ENCODE measurements around the gene C2CD5.
"Not testable (repeated sequence)": the region's sequence is repeated elsewhere in the genome, so short reads cannot be mapped to it uniquely, and the experiment has no call there.

C2CD5 gene

DNA sequence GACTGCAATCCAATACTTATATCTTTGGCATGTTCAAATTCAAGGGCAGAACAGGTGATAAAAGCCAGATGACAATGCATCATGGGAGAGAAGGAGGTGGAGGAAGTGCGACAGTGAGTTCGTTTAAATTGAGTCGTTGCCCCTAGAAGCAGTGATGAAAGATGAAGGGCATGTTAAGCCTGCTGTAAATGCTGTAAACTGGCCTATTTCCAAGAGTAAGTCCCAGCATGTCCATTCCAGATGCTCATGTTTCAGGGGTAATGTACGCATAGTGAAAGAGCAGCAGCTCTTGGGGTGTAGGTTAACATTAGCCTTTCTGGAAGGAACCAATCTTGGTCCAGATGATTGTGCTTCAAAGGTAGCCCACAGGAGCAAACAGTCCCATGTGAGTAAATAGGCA, 97.1 kb downstream of the C2CD5 start:
- no peak overlapping the region for H3K4me3 ChIP-seq (ENCODE audit: low read depth in 1 of 2, low read length in 2 of 2)
- H3K27ac ChIP-seq (ENCODE audit: low read length), result no peak overlapping the region
- no peaks in the 10 kb centered on the region for H3K27me3 ChIP-seq (ENCODE audit: low read depth, low read length)
- no peaks in the 10 kb centered on the region for H3K9me3 ChIP-seq (ENCODE audit: control insufficient read depth in 1 of 2, low read length in 2 of 2)
- peaks cover 0 to 5% of the 10 kb centered on the region in 2 donors for H3K4me1 ChIP-seq (ENCODE audit: control insufficient read depth in 1 of 2, insufficient read depth in 2 of 2, low read length in 2 of 2)
- peaks cover under 1 to 7% of the 10 kb centered on the region in 2 donors for H3K36me3 ChIP-seq (ENCODE audit: control insufficient read depth in 1 of 2, insufficient read depth in 2 of 2, low read length in 2 of 2)

DNA sequence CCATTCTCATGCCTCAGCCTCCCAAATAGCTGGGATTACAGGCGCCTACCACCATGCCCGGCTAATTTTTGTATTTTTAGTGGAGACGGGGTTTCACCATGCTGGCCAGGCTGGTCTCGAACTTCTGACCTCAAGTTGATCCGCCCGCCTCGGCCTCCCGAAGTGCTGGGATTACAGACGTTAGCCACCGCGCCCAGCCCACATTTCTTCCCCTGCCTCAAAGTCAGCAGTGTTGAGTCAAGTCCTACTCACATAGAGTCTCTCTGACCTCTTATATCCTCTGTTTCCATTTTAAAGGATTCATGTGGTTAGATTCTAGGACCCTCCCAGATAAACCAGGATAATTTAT, 100.1 kb downstream of the C2CD5 start:
- not testable (repeated sequence) for H3K4me1 ChIP-seq (ENCODE audit: control insufficient read depth in 1 of 2, insufficient read depth in 2 of 2, low read length in 2 of 2); H3K9me3 ChIP-seq (ENCODE audit: control insufficient read depth in 1 of 2, low read length in 2 of 2); H3K27me3 ChIP-seq (ENCODE audit: low read depth, low read length); H3K36me3 ChIP-seq (ENCODE audit: control insufficient read depth in 1 of 2, insufficient read depth in 2 of 2, low read length in 2 of 2); H3K27ac ChIP-seq (ENCODE audit: low read length); H3K4me3 ChIP-seq (ENCODE audit: low read depth in 1 of 2, low read length in 2 of 2)

GRCh38 chr12:22443379-22444316, 100.7 kb downstream of the C2CD5 start:
- H3K4me1 ChIP-seq (ENCODE audit: control insufficient read depth in 1 of 2, insufficient read depth in 2 of 2, low read length in 2 of 2), result peaks cover 0 to 5% of the 10 kb centered on the region in 2 donors
- H3K36me3 ChIP-seq (ENCODE audit: control insufficient read depth in 1 of 2, insufficient read depth in 2 of 2, low read length in 2 of 2), result no peaks in the 10 kb centered on the region
- no peak overlapping the region for H3K4me3 ChIP-seq (ENCODE audit: low read depth in 1 of 2, low read length in 2 of 2)
- no peaks in the 10 kb centered on the region for H3K9me3 ChIP-seq (ENCODE audit: control insufficient read depth in 1 of 2, low read length in 2 of 2)
- H3K27ac ChIP-seq (ENCODE audit: low read length), result no peak overlapping the region
- no peaks in the 10 kb centered on the region for H3K27me3 ChIP-seq (ENCODE audit: low read depth, low read length)

- no peaks in the 10 kb centered on the region for H3K4me1 ChIP-seq (ENCODE audit: control insufficient read depth in 1 of 2, insufficient read depth in 2 of 2, low read length in 2 of 2)
- no peak overlapping the region for H3K4me3 ChIP-seq (ENCODE audit: low read depth in 1 of 2, low read length in 2 of 2)
- no peaks in the 10 kb centered on the region for H3K36me3 ChIP-seq (ENCODE audit: control insufficient read depth in 1 of 2, insufficient read depth in 2 of 2, low read length in 2 of 2)
- no peaks in the 10 kb centered on the region for H3K27me3 ChIP-seq (ENCODE audit: low read depth, low read length)
- H3K9me3 ChIP-seq (ENCODE audit: control insufficient read depth in 1 of 2, low read length in 2 of 2), result no peaks in the 10 kb centered on the region
- no peak overlapping the region for H3K27ac ChIP-seq (ENCODE audit: low read length)
Observed at GRCh38 chr12:22437031-22437806, 107.1 kb downstream of the C2CD5 start.

DNA sequence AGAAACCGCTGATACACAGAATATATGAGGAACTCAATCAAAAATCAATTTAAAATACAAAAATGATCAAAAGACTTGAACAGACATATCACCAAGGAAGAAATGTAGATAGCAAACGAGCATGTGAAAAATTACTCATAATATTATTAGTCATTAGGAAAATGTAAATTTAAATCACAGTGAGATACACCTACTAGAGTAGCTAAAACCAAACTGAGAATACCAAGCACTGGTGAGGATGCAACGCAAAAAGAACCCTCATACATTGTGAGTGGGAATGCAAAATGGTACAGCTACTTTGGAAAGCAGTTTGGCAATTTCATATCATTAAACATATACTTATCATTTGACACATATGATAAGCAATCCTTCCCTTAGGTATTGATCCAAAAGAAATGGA, 108.8 kb downstream of the C2CD5 start:
- Histone ChIP-seq H3K4me1 (ENCODE audit: control insufficient read depth in 1 of 2, insufficient read depth in 2 of 2, low read length in 2 of 2) (no peaks in the 10 kb centered on the region), H3K27ac (ENCODE audit: low read length) (no peak overlapping the region), H3K27me3 (ENCODE audit: low read depth, low read length) (no peaks in the 10 kb centered on the region), H3K4me3 (ENCODE audit: low read depth in 1 of 2, low read length in 2 of 2) (no peak overlapping the region), H3K9me3 (ENCODE audit: control insufficient read depth in 1 of 2, low read length in 2 of 2) (no peaks in the 10 kb centered on the region), H3K36me3 (ENCODE audit: control insufficient read depth in 1 of 2, insufficient read depth in 2 of 2, low read length in 2 of 2) (no peaks in the 10 kb centered on the region)

- no peaks in the 10 kb centered on the region for H3K27me3 ChIP-seq (ENCODE audit: low read depth, low read length)
- H3K27ac ChIP-seq (ENCODE audit: low read length), result no peak overlapping the region
- no peak overlapping the region for H3K4me3 ChIP-seq (ENCODE audit: low read depth in 1 of 2, low read length in 2 of 2)
- H3K9me3 ChIP-seq (ENCODE audit: control insufficient read depth in 1 of 2, low read length in 2 of 2), result no peaks in the 10 kb centered on the region
- no peaks in the 10 kb centered on the region for H3K36me3 ChIP-seq (ENCODE audit: control insufficient read depth in 1 of 2, insufficient read depth in 2 of 2, low read length in 2 of 2)
- H3K4me1 ChIP-seq (ENCODE audit: control insufficient read depth in 1 of 2, insufficient read depth in 2 of 2, low read length in 2 of 2), result no peaks in the 10 kb centered on the region
Observed at GRCh38 chr12:22431693-22432251, 112.6 kb downstream of the C2CD5 start.

DNA sequence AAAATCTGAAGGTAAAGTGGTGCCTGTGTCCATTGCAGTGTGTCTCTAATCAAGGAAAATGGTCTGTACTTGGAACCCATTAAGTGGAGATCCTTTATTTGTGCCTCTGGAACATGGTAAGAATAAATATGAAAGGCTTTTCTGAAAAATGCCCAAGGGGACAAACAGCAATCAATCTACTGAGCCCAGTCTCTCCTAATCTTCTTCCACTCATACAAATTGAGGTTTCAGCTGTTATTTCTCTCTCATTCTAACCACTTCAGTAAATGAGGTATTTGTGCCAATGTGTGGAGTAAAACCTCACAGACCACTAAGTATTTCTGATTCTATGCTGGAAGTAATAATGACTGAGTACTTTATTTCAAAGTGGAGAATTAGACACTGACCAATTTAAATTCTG, 127.5 kb downstream of the C2CD5 start:
- H3K4me3 ChIP-seq (ENCODE audit: low read depth in 1 of 2, low read length in 2 of 2), result no peak overlapping the region
- H3K9me3 ChIP-seq (ENCODE audit: control insufficient read depth in 1 of 2, low read length in 2 of 2), result no peaks in the 10 kb centered on the region
- no peak overlapping the region for H3K27ac ChIP-seq (ENCODE audit: low read length)
- H3K4me1 ChIP-seq (ENCODE audit: control insufficient read depth in 1 of 2, insufficient read depth in 2 of 2, low read length in 2 of 2), result peaks cover 0 to 7% of the 10 kb centered on the region in 2 donors
- no peaks in the 10 kb centered on the region for H3K36me3 ChIP-seq (ENCODE audit: control insufficient read depth in 1 of 2, insufficient read depth in 2 of 2, low read length in 2 of 2)
- H3K27me3 ChIP-seq (ENCODE audit: low read depth, low read length), result no peaks in the 10 kb centered on the region

DNA sequence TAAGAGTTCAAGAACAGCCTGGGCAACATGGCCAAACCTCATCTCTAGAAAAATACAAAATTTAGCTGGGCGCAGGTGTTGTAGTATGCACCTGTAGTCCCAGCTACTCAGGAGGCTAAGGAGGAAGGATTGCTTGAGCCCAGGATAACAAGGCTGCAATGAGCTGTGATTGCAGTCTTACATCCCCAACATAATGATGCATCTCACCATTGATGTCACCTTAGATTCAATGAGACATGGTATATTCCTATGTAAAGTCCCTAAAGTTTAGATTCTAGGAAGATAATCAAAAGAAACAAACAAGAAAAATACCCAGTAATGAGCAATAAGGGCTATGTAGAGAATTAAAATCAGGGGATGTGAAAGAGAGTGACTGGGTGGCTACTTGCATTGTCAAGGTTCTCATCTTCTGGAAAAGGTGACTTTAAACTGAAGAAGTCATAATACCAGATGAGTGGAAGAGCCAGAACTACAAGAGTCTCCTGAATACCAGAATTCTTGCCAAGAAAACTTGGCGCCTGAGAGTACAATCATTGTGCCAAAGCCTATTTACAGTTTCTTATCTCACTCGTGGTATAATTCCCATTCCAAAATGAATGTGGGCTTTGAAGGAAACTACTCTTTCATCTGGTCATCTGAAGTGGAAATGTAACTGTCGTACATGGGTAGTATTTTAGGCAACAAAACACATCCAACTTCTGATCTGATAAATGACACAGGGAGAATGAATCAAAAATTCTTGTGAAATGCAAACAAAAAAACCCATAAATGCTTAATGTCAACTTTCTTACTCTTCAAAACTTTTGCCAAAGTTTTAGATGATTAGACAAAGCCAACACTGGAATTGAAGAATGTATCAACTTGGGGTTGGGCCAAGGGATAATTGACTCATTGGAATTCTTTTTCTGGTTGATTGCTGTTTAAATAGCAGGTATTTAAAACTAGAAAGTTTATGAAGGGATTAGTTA, 128.7 kb downstream of the C2CD5 start:
- H3K27me3 ChIP-seq (ENCODE audit: low read depth, low read length), result no peaks in the 10 kb centered on the region
- H3K36me3 ChIP-seq (ENCODE audit: control insufficient read depth in 1 of 2, insufficient read depth in 2 of 2, low read length in 2 of 2), result no peaks in the 10 kb centered on the region
- H3K4me3 ChIP-seq (ENCODE audit: low read depth in 1 of 2, low read length in 2 of 2), result no peak overlapping the region
- H3K4me1 ChIP-seq (ENCODE audit: control insufficient read depth in 1 of 2, insufficient read depth in 2 of 2, low read length in 2 of 2), result peaks cover 0 to 7% of the 10 kb centered on the region in 2 donors
- no peaks in the 10 kb centered on the region for H3K9me3 ChIP-seq (ENCODE audit: control insufficient read depth in 1 of 2, low read length in 2 of 2)
- H3K27ac ChIP-seq (ENCODE audit: low read length), result no peak overlapping the region

DNA sequence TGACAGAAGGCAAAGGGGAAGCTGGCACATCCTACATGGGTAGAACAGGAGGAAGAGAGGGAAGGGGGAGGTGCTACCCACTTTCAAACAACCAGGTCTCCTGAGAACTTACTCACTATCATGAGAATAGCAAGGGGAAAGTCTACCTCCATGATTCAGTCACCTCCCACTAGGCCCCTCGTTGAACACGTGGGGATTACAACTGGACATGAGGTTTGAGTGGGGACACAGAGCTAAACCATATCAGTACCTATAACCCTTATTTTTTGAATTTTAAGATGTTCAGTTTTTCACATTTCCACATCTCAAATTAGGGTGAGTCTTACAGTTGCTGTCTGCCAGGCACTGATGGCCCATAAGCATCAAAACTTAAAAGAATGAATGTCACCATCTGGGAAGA, 129.6 kb downstream of the C2CD5 start:
- Histone ChIP-seq H3K4me3 (ENCODE audit: low read depth in 1 of 2, low read length in 2 of 2) (no peak overlapping the region), H3K4me1 (ENCODE audit: control insufficient read depth in 1 of 2, insufficient read depth in 2 of 2, low read length in 2 of 2) (peaks cover 0 to 7% of the 10 kb centered on the region in 2 donors), H3K9me3 (ENCODE audit: control insufficient read depth in 1 of 2, low read length in 2 of 2) (no peaks in the 10 kb centered on the region), H3K36me3 (ENCODE audit: control insufficient read depth in 1 of 2, insufficient read depth in 2 of 2, low read length in 2 of 2) (no peaks in the 10 kb centered on the region), H3K27me3 (ENCODE audit: low read depth, low read length) (no peaks in the 10 kb centered on the region), H3K27ac (ENCODE audit: low read length) (no peak overlapping the region)

DNA sequence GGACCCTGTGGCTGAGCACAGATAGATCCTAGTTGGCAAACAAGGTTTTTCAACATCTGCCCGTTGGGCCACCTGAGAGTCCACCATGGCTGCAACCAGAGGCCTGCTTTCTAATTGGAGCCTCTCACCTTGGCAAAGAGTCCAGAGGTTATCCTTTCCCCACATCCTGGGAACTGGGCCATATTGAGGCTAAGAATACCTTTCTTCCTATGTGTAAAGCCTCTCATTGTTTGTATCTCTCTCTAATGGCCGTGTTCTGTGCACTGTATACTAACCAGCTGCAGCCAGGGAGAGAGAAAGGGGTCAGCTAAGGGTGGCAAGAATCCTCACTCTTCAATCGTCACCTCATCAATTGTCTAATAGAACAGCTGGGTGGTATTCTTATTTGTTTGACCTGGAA, 130.8 kb downstream of the C2CD5 start:
- H3K27ac ChIP-seq (ENCODE audit: low read length), result no peak overlapping the region
- H3K4me1 ChIP-seq (ENCODE audit: control insufficient read depth in 1 of 2, insufficient read depth in 2 of 2, low read length in 2 of 2), result peaks cover 0 to 7% of the 10 kb centered on the region in 2 donors
- H3K36me3 ChIP-seq (ENCODE audit: control insufficient read depth in 1 of 2, insufficient read depth in 2 of 2, low read length in 2 of 2), result no peaks in the 10 kb centered on the region
- H3K27me3 ChIP-seq (ENCODE audit: low read depth, low read length), result no peaks in the 10 kb centered on the region
- no peak overlapping the region for H3K4me3 ChIP-seq (ENCODE audit: low read depth in 1 of 2, low read length in 2 of 2)
- no peaks in the 10 kb centered on the region for H3K9me3 ChIP-seq (ENCODE audit: control insufficient read depth in 1 of 2, low read length in 2 of 2)
